VCaP (cell line): ENCODE data around the gene AKT3.

ENCODE experiments used
- H3K27ac ChIP-seq: fragments of 450-650 bp; 2 replicates; pipeline ENCODE4 v1.5.1; 2017
- TF ChIP-seq, protein P1 (sequence below): fragments of 450-650 bp; conservative IDR thresholded peaks from 2 replicates; pipeline ENCODE4 v1.5.1; 2017; ENCODE audit warnings: mild to moderate bottlenecking, moderate library complexity

Gene AKT3

DNA sequence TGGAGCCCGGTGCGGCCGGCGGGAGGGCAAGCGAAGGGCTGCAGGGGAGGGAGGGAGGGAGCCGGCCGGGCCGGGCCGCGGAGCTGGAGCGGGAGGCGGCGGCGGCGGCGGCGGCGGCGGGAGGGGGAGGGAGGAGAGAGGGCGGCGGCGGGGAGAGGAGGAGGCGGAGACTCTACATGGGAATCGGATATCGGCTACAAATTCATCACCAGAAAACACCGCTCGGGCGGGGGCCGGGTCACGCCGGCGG is at the start of gene AKT3:
Gene AKT3, minus strand, starts transcription at position 42 of the 250 bp plus-strand sequence. CDS start 7,073 bp downstream, outside the sequence.
- H3K27ac ChIP-seq, result peak within 1 kb of the TSS; percentile 97

DNA sequence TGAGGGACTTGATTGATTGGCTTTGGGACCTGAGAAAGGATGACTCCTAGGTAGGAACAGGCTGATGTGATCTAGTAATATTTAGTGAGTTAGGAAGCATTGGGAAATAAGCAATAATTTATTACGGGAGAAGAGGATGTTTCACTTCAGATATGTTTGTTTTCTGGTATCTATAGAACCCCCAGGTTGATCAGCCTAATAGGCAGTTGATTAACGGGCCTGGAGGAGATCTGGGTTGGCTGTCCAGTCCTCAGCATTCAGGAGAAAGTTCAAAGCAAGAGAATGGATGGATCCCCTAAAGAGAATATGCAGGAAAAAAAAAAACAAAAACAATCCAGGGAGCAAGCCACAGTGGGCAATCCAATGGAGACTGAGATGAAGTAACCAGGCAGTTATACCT is 48.2 kb upstream of the AKT3 start:
- H3K27ac ChIP-seq, result peak overlapping the region; percentile 97; the same call in 1 of the 2 replicates
- TF ChIP-seq, protein P1, sequence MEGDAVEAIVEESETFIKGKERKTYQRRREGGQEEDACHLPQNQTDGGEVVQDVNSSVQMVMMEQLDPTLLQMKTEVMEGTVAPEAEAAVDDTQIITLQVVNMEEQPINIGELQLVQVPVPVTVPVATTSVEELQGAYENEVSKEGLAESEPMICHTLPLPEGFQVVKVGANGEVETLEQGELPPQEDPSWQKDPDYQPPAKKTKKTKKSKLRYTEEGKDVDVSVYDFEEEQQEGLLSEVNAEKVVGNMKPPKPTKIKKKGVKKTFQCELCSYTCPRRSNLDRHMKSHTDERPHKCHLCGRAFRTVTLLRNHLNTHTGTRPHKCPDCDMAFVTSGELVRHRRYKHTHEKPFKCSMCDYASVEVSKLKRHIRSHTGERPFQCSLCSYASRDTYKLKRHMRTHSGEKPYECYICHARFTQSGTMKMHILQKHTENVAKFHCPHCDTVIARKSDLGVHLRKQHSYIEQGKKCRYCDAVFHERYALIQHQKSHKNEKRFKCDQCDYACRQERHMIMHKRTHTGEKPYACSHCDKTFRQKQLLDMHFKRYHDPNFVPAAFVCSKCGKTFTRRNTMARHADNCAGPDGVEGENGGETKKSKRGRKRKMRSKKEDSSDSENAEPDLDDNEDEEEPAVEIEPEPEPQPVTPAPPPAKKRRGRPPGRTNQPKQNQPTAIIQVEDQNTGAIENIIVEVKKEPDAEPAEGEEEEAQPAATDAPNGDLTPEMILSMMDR, result no peak

More for the DNA sequence above, at the start of gene AKT3:
- TF ChIP-seq, protein P1, result no peak

DNA sequence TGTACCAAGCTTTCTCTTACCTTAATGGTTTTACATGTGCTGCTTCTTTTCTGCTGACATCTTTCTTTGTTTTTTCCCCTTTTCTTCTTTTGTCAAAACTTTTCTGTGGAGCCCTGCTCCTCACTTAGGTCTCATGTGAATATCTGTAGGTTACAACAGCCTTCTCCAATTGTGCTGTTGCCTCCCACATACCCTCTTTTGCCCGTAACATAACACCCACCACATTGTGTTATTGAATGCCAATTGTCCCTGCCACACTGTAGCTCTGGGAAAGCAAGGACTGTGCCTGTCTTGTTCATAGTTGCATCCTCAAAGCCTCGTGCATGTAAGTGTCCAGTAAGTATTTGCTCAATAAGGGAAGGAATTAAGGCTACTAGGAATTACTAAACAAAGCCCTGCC is 46.3 kb upstream of the AKT3 start:
- no peak overlapping the region; the same call in 1 of the 2 replicates for H3K27ac ChIP-seq
- TF ChIP-seq, protein P1, result no peak

DNA sequence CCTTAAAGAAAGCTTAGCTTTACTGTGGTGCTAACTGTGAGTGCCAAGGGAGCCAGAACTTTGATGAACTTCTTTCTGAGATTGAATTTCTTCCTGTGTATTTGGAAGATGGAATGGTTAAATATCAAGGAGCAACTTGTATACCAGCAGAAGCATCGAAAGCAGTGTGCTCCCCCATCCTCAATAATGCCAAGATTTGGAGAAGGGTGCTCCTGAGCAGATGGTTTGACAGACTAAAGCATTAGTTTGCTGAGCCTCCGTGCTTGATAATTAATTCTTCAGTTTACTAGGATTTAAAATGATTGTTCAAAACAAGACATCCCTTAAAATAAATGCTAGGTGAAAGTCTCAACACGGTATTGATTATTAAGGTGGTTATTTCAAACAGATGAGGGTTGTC is 42.4 kb upstream of the AKT3 start:
- no peak overlapping the region for H3K27ac ChIP-seq
- TF ChIP-seq, protein P1, result no peak

DNA sequence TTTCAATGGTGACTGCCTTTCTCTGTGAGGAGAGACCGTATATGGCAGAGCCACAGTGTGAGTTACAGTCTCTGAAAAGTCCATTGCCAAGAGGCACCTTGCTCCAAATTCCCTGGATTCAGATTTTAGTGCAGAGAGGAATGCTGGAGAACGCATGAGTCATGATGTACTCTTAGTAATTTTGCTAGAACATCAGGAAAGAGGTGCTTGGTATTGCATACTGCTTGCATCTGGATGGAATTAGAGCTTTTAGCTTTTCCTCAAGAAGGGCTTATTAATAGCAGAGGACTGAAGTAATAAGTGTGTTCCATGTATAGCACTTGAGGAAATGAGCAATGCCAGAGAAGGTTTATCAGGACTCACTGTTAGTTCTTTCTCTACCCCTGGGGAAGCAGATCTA is 40.5 kb upstream of the AKT3 start:
- TF ChIP-seq, protein P1, result no peak

DNA sequence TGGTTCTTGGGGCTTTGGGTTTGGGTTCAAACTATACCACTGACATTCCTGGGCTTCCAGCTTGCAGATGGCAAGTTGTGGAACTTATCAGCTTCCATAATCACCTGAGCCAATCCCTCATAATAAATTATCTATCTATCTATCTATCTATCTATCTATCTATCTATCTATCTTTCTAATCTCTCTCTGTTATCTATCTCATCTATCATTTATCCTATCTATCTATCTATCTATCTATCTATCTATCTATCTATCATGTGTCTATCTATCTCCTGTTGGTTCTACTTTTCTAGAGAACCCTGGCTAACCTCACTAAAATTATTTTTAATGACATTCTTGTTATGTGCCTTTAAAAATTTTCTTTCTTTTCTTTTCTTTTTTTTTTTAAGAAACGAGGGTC is 35.8 kb upstream of the AKT3 start:
- TF ChIP-seq, protein P1, result no peak
- H3K27ac ChIP-seq, result no peak overlapping the region

More for the DNA sequence above, 40.5 kb upstream of the AKT3 start:
- H3K27ac ChIP-seq, result no peak overlapping the region

DNA sequence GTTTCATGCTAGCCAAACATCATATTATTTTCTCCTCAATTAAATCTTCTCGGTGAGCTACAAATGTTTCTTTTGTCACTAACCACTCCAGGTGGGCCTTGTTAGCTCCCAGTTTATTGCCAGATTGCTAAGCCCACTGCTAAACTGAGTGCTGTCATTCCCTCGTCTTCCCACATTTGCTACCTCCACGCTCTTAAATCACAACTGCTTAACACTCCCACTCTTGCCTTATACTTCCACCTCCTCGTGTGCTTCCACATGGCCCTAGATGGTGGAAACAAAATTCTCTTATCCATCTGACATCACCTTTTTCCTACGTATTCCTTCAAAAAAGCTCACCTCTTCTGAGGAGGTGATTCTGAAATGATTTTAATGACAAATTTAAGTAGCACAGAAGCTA is 34.6 kb upstream of the AKT3 start:
- TF ChIP-seq, protein P1, result no peak
- H3K27ac ChIP-seq, result peak overlapping the region; percentile 29

DNA sequence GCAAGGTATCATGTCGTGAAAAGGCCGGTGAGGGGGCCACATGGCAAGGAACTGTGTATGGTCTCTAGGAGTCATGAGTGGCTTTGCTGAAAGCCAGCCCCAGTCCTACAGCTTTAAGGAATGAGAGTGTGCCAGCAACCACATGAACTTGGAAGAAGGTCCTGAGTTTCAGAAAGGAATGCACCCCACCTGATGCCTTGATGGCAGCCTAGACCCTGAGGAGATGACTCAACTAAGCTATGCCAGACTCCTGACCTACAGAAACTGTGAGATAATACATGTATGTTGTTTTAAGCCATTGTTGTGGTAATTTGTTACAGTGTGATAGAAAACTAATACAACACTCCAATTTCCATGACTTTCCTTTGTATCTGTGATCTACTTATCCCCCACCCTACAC is 33.5 kb upstream of the AKT3 start:
- peak overlapping the region; percentile 29 for H3K27ac ChIP-seq
- TF ChIP-seq, protein P1, result no peak
